ENCODE results near the gene TMEM242. TPM values are rescaled to one million over a fixed set of nuclear protein-coding genes. Genes with fewer than 3 reads are reported as not detected.
"Not testable (repeated sequence)": the region's sequence is repeated elsewhere in the genome, so short reads cannot be mapped to it uniquely, and the experiment has no call there.

Gene TMEM242
- polyA plus RNA-seq, 4 donors = 11.8 to 15.1 (median 14.3) TPM

DNA sequence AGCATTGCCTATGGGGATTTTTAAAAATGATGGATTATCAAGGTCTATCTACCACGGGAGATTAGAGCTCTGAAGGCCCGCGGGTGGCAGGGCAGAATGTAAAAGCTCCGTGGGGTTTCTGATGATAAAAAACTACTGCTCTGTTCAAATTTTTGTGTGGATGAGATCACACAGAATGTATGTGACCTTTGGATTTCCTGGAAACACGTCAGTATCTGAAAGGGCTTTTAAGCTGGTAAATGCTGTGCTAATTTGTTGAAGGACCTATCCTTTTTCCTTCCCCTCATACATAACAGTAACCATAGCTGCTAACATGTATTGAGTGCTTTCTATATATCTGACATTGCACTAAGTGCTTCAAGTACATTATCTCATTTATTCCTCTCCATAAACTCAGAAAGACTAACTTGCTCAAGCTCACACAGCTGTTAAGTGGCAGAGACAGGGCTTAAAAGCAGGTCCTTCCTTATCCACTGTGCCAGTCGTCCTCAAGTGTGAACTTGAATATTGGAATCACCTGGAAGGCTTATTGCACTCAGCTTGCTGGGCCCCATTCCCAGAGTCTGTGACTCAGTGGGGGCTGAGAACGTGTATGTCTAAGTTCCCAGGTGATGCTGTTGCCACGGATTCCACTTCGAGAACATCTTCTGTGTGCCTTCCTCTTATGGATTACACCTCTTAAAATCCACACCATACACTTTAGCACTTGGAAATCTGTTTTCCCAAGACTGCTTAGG, 1.9 kb upstream of the TMEM242 start:
- DNase-seq (ENCODE audit: low read depth in 4 of 4, low spot score in 2 of 4) = no peak

DNA sequence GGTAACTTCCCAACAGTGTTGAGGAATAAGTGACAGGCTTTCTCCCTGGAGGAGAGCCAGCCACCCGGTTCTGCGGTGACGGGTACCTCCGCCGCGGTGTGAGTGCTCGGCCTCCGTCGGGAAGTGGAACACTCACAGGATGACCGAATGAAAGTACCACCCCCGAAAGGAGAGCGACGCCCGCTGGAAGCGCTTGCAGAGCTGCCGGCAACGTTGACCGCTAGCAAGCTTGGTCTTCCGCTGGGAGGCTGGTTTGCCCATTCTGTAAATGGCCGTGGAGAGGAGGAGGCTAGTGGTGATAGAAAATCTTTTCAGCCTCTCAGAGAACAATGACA, 614 bp upstream of the TMEM242 start:
- DNase-seq (ENCODE audit: low read depth in 4 of 4, low spot score in 2 of 4) = peak in 2 of 4 donors; percentile 74

- no peak for DNase-seq (ENCODE audit: low read depth in 4 of 4, low spot score in 2 of 4)
These were observed 496 bp downstream of the TMEM242 start for GRCh38 chr6:157322792-157323254.

DNA sequence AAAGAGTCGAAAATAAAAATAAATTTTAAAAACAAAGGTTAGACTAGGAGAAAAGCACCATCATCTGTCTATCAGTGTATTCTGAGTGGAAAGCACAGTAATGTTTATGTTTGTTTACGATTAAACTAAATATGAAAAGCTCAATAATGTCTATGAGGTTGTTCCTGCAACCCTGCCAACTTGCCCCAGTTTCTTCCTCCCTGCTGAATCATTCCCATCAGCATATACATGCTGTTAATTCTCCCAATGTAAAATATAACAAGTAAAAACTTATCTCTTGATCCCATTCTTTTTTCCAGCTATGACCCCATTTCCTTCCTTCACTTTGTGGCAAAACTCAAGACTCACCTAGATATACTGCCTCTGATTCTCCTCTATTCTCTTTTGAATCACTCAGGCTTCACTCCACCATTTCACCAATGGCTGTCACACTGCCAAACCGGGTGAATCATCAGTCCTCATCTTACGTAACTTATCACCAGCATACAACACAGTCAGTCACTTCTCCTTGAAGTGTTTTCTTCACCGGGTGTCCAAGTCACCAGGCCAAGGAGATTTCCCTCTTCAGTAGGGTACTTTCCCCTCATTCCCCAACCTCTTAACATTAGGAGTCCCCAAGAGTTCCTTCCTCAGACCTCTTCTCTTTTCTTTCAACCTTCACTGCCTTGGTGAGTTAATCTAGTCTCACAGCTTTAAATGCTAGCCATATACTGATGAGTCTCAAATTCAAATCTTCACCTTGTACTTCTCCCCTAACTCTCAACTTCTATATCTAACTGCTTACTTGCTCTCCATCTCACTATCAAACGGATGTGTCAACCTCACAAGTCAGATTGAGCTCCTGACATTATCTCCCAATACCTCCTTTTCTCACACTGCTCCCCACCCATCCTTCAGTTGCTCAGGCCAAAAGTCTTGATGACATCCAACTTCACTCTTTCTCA, 6.2 kb downstream of the TMEM242 start:
- DNase-seq (ENCODE audit: low read depth in 4 of 4, low spot score in 2 of 4) = no peak

- DNase-seq (ENCODE audit: low read depth in 4 of 4, low spot score in 2 of 4) = peak in 3 of 4 donors; percentile 26 to 51 (median 37)
These were observed 8.5 kb downstream of the TMEM242 start for GRCh38 chr6:157314705-157315321.

- DNase-seq (ENCODE audit: low read depth in 4 of 4, low spot score in 2 of 4) = no peak
These were observed 9.5 kb downstream of the TMEM242 start for GRCh38 chr6:157313531-157314467.

- no peak for DNase-seq (ENCODE audit: low read depth in 4 of 4, low spot score in 2 of 4)
These were observed 10.6 kb downstream of the TMEM242 start for GRCh38 chr6:157312757-157313156.

DNA sequence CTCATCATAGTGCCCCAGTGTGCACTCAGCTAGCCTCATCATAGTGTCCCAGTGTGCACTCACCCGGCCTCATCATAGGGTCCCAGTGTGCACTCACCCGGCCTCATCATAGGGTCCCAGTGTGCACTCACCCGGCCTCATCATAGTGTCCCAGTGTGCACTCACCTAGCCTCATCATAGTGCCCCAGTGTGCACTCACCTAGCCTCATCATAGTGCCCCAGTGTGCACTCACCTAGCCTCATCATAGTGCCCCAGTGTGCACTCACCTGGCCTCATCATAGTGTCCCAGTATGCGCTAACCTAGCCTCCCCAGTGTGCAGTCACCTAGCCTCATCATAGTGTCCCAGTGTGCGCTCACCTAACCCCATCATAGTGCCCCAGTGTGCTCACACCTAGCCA, 12.6 kb downstream of the TMEM242 start:
- not testable (repeated sequence) for DNase-seq (ENCODE audit: low read depth in 4 of 4, low spot score in 2 of 4)

DNA sequence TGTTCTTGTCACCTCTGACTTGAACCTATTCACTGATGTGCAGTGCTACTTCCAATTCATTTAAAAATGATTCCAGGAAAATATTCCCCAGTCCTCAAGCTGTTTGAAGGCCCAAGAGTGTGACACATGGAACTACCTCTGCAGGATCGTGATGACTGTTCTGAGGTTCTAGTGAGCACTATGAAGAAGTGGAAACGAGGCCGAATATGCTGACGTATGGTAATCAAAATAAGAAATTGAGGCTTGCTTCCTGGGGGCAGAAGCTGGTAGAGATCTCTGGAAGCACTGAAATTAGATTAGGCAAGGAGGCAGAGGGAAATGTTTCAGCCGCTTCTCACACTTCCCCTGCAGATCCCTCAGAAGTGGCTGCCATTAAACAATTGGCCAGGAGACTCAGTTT, 15.7 kb downstream of the TMEM242 start:
- no peak for DNase-seq (ENCODE audit: low read depth in 4 of 4, low spot score in 2 of 4)

- no peak for DNase-seq (ENCODE audit: low read depth in 4 of 4, low spot score in 2 of 4)
These were observed 17.4 kb downstream of the TMEM242 start for GRCh38 chr6:157305670-157306653.

GRCh38 chr6:157304899-157305663, 18.2 kb downstream of the TMEM242 start:
- DNase-seq (ENCODE audit: low read depth in 4 of 4, low spot score in 2 of 4) = no peak

- no peak for DNase-seq (ENCODE audit: low read depth in 4 of 4, low spot score in 2 of 4)
These were observed 20.6 kb downstream of the TMEM242 start for GRCh38 chr6:157302736-157303135.

DNA sequence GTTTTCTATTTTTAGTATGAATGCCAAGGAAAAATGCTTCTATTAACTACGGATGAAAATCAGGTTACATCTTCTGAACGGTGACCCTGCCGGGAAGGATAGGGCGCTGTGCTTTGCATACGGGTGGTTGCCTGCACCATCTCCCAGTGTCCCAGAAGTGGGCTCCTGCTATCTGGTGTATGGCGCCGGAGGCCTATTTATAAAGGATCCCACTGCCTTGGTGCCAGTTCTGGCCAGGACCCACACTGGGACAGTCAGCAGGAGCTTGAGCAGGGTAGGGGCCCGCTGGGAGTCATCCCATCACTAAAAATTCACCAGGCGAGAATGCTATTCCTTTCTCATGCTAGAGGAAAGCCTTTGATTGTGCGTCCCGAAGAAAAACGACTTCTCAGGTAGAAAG, 22.9 kb downstream of the TMEM242 start:
- no peak for DNase-seq (ENCODE audit: low read depth in 4 of 4, low spot score in 2 of 4)

GRCh38 chr6:157300006-157300405, 23.3 kb downstream of the TMEM242 start:
- DNase-seq (ENCODE audit: low read depth in 4 of 4, low spot score in 2 of 4) = no peak

DNA sequence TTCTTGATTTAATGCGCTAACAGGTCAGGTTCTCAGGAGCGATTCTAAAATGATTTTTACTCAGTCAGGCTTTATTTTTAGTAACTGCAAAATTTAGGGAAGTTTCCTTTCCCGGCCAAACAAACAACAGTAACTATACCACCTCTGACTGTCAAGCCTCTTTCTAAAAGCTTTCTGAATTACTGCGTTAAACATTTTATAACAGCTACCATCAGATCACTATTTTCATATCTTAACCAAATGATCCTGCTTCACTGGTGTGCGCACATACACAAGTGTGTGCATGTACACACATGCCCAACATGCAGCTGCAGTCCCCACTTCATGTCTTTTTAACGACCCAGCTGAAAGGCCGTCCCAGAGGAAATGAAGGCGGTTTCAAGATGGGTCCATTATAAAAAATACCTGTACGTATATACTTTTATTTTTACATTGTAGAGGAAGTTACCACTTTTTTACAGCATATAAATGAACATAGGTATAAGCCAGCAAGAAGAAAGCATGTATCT, 25.0 kb downstream of the TMEM242 start:
- DNase-seq (ENCODE audit: low read depth in 4 of 4, low spot score in 2 of 4) = no peak

DNA sequence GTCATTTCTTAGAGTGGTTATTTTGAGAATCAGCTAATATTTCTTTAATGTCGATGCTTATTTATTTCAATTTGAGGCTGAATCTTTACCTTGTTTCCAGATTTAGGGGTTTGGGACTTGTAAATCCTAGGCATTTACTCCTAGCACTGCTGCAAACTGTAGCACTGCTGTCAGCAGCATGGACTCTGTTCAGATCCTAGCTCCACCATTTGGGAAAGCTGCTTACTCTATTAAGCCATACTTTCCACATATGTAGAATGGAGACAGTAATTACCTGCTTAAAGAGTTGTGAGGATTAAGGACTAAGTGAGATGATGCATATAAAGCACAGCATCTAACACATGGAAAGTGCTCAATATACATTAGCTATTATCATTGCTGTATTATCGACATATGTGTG, 28.7 kb downstream of the TMEM242 start:
- no peak for DNase-seq (ENCODE audit: low read depth in 4 of 4, low spot score in 2 of 4)

DNA sequence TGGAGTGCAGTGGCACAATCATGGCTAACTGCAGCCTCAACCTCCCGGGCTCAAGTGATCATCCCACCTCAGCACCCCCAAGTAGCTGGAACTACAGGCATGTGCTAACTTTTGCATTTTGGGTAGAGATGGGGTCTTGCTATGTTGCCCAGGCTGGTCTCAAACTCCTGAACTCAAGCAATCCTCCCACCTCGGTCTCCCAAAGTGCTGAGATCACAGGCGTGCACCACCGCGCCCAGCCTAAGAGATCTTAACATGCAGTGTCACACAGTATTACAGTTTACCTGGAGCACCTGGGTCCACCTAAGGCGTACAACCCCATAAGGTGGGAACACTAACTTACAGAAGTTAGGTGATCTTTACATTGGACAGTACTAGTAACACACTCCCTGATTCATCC, 29.5 kb downstream of the TMEM242 start:
- DNase-seq (ENCODE audit: low read depth in 4 of 4, low spot score in 2 of 4) = no peak

DNA sequence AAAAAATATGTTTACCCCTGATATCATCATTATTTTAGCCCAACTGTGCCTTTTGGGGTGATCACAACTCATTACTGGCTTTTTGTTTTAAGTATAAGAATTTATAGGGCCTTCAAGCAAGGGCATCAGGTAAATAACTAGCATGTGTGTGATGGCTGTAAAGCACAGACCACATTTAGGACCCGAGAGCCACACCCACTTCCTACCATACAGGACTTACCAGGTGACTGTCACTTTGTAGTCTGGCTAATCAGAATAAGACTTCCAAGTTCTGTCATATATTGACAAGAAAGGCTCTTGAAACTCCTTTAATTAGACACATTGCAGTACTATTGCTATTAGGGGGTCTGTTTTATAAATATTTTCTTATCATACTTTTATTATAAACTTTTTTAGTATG, 31.1 kb downstream of the TMEM242 start:
- no peak for DNase-seq (ENCODE audit: low read depth in 4 of 4, low spot score in 2 of 4)
